Progenitor cell of endocrine pancreas (in vitro differentiated cells): Measurements from ENCODE around the gene PHYHIPL. TPM values are rescaled to one million over a fixed set of nuclear protein-coding genes. Genes with fewer than 3 reads are reported as not detected.

Source experiments
- DNase-seq: peaks from one replicate; pipeline ENCODE4 v3.0.0; 2021; ENCODE audit warnings: low spot score; ENCODE audit not compliant: unreplicated experiment
- H3K27ac Mint-ChIP-seq: 2 replicates; pipeline ENCODE4 v1.8.0; 2021; ENCODE audit warnings: mild to moderate bottlenecking, moderate library complexity, mixed read lengths
- H3K27me3 Mint-ChIP-seq: 2 replicates; pipeline ENCODE4 v1.8.0; 2021; ENCODE audit warnings: mixed read lengths
- H3K36me3 Mint-ChIP-seq: 2 replicates; pipeline ENCODE4 v1.8.0; 2022; ENCODE audit warnings: mixed read lengths; ENCODE audit not compliant: insufficient read depth
- H3K4me1 Mint-ChIP-seq: 2 replicates; pipeline ENCODE4 v1.8.0; 2021; ENCODE audit warnings: low read depth, mixed read lengths
- H3K4me3 Mint-ChIP-seq: 2 replicates; pipeline ENCODE4 v1.8.0; 2021; ENCODE audit warnings: low read depth, mild to moderate bottlenecking, moderate library complexity, mixed read lengths
- H3K9me3 Mint-ChIP-seq: 2 replicates; pipeline ENCODE4 v1.8.0; 2021; ENCODE audit warnings: low read depth, mixed read lengths
- CTCF ChIP-seq: fragments of 200-600 bp; sonication (generic); IDR thresholded peaks from one replicate; pipeline ENCODE4 v1.5.0; 2021; ENCODE audit warnings: antibody characterized with exemption, mild to moderate bottlenecking; ENCODE audit not compliant: unreplicated experiment
- total RNA-seq: library from RNA; stranded (reverse); gene quantifications from 2 replicates; pipeline ENCODE4 v1.2.1, GENCODE V29; 2021

PHYHIPL gene
- total RNA-seq, 1 donor from 2014 or later = 1.3 TPM

GRCh38 chr10:59240582-59241183 lies 64.2 kb downstream of the PHYHIPL start:
- DNase-seq = no peak
- H3K4me3 Mint-ChIP-seq = no peak overlapping the region
- H3K9me3 Mint-ChIP-seq = peaks cover 5% of the 10 kb centered on the region
- H3K27ac Mint-ChIP-seq = no peak overlapping the region
- no peaks in the 10 kb centered on the region for H3K27me3 Mint-ChIP-seq
- TF ChIP-seq CTCF = peak; percentile 89
- H3K36me3 Mint-ChIP-seq = peaks cover 6% of the 10 kb centered on the region
- peaks cover 2% of the 10 kb centered on the region for H3K4me1 Mint-ChIP-seq

- no peak overlapping the region for H3K4me3 Mint-ChIP-seq
- H3K9me3 Mint-ChIP-seq = peaks cover 5% of the 10 kb centered on the region
- H3K36me3 Mint-ChIP-seq = peaks cover 6% of the 10 kb centered on the region
- no peaks in the 10 kb centered on the region for H3K27me3 Mint-ChIP-seq
- no peak overlapping the region for H3K27ac Mint-ChIP-seq
- peaks cover 2% of the 10 kb centered on the region for H3K4me1 Mint-ChIP-seq
- no peak for DNase-seq
- no peak for TF ChIP-seq CTCF
Measured at GRCh38 chr10:59242057-59242456, 65.6 kb downstream of the PHYHIPL start.

- H3K27me3 Mint-ChIP-seq = no peaks in the 10 kb centered on the region
- H3K27ac Mint-ChIP-seq = no peak overlapping the region
- no peak for TF ChIP-seq CTCF
- DNase-seq = no peak
- peaks cover 6% of the 10 kb centered on the region for H3K36me3 Mint-ChIP-seq
- H3K4me3 Mint-ChIP-seq = no peak overlapping the region
- peaks cover 5% of the 10 kb centered on the region for H3K9me3 Mint-ChIP-seq
- H3K4me1 Mint-ChIP-seq = no peaks in the 10 kb centered on the region
Measured at GRCh38 chr10:59242991-59243390, 66.5 kb downstream of the PHYHIPL start.

GRCh38 chr10:59243611-59244195 lies 67.3 kb downstream of the PHYHIPL start:
- H3K36me3 Mint-ChIP-seq = peaks cover 6% of the 10 kb centered on the region
- peaks cover 5% of the 10 kb centered on the region for H3K9me3 Mint-ChIP-seq
- no peak overlapping the region for H3K4me3 Mint-ChIP-seq
- DNase-seq = no peak
- H3K27me3 Mint-ChIP-seq = no peaks in the 10 kb centered on the region
- TF ChIP-seq CTCF = no peak
- H3K27ac Mint-ChIP-seq = no peak overlapping the region
- H3K4me1 Mint-ChIP-seq = no peaks in the 10 kb centered on the region

GRCh38 chr10:59244871-59245270 lies 68.4 kb downstream of the PHYHIPL start:
- Mint-ChIP-seq H3K9me3 (no peaks in the 10 kb centered on the region), H3K4me3 (no peak overlapping the region), H3K36me3 (peaks cover 2% of the 10 kb centered on the region), H3K27ac (no peak overlapping the region), H3K27me3 (no peaks in the 10 kb centered on the region), H3K4me1 (no peaks in the 10 kb centered on the region)
- TF ChIP-seq CTCF = no peak
- no peak for DNase-seq
